Caco-2 (cell line): ENCODE data around the gene RBM20. TPM values are rescaled to one million over a fixed set of nuclear protein-coding genes. Genes with fewer than 3 reads are reported as not detected.
A peak's percentile ranks its signal among the peaks of the same experiment; 100 is the strongest.

ENCODE experiments used
- BruUV-seq: library from RNA; stranded (reverse); fragments of 400-500 nt; replicated peaks from 2 replicates; lab custom pipeline; 2021; lab: Mats Ljungman, UMichigan
- CTCF ChIA-PET: fragments of 300-600 bp; sonication (Branson Sonifier 250); formaldehyde crosslinking; loops from one replicate; lab custom pipeline; 2022; ENCODE audit warnings: antibody characterized with exemption; lab: Charles Lee
- POLR2A ChIA-PET: fragments of 300-600 bp; sonication (Branson Sonifier 250); formaldehyde crosslinking; loops from one replicate; lab custom pipeline; 2022; ENCODE audit warnings: antibody characterized with exemption; lab: Charles Lee
- DNase-seq, 2 experiments: peaks; one replicate each; pipeline versions ENCODE4 v3.0.0 to v3.0.0-alpha.2; 2020 to 2022
- H3K27me3 ChIP-seq: replicated peaks from 2 replicates; pipeline ENCODE4 v1.6.0; 2011; ENCODE audit warnings: low read length; ENCODE audit not compliant: control insufficient read depth, insufficient read depth
- H3K36me3 ChIP-seq: 2 replicates; pipeline ENCODE4 v1.5.1; 2011; ENCODE audit warnings: low read length; ENCODE audit not compliant: control insufficient read depth, insufficient read depth
- H3K4me1 ChIP-seq: fragments of 250-450 bp; sonication (Bioruptor Pico); 2 replicates; pipeline ENCODE4 v1.5.1; 2020; ENCODE audit warnings: mild to moderate bottlenecking
- H3K4me3 ChIP-seq: 2 replicates; pipeline ENCODE4 v1.5.1; 2011; ENCODE audit warnings: low read depth, mild to moderate bottlenecking, control low read depth, low read length
- H3K9me3 ChIP-seq: fragments of 250-450 bp; sonication (Bioruptor Pico); 2 replicates; pipeline ENCODE4 v1.5.1; 2020; ENCODE audit warnings: mild to moderate bottlenecking, moderate library complexity
- H3K27ac Mint-ChIP-seq: one replicate; pipeline ENCODE4 v1.8.0; 2022; ENCODE audit warnings: mixed read lengths; ENCODE audit not compliant: unreplicated experiment
- H3K27me3 Mint-ChIP-seq: one replicate; pipeline ENCODE4 v1.8.0; 2022; ENCODE audit warnings: mixed read lengths; ENCODE audit not compliant: insufficient read depth, unreplicated experiment
- H3K36me3 Mint-ChIP-seq: one replicate; pipeline ENCODE4 v1.8.0; 2022; ENCODE audit warnings: mild to moderate bottlenecking, mixed read lengths; ENCODE audit not compliant: insufficient read depth, unreplicated experiment
- H3K4me1 Mint-ChIP-seq: one replicate; pipeline ENCODE4 v1.8.0; 2022; ENCODE audit warnings: low read depth, mixed read lengths; ENCODE audit not compliant: unreplicated experiment
- H3K4me3 Mint-ChIP-seq: one replicate; pipeline ENCODE4 v1.8.0; 2022; ENCODE audit warnings: mild to moderate bottlenecking, moderate library complexity, mixed read lengths; ENCODE audit not compliant: unreplicated experiment
- H3K9me3 Mint-ChIP-seq: one replicate; pipeline ENCODE4 v1.8.0; 2022; ENCODE audit warnings: mixed read lengths; ENCODE audit not compliant: unreplicated experiment
- intact Hi-C: fragments of 100-400 bp; cut with micrococcal nuclease; formaldehyde crosslinking; loops from one replicate; pipeline ENCODE4 v1.10.0; 2022; ENCODE audit not compliant: unreplicated experiment
- total RNA-seq: library from RNA; stranded (reverse); gene quantifications from 2 replicates; pipeline ENCODE4 v1.2.3, GENCODE V29; 2022
- TF ChIP-seq, protein P1 (sequence below), 2 experiments: fragments of 200-600 bp in 1 of 2; IDR thresholded peaks; 1 replicate in 1 of 2; 2 replicates in 1 of 2; pipeline versions ENCODE4 v1.5.1 to v1.8.0; 2011 to 2022; ENCODE audit warnings: antibody characterized with exemption in 1 of 2, control low read depth in 1 of 2, inconsistent platforms in 1 of 2, low read depth in 1 of 2, low read length in 1 of 2, mild to moderate bottlenecking in 1 of 2, moderate library complexity in 1 of 2; ENCODE audit not compliant: insufficient read depth in 1 of 2, severe bottlenecking in 1 of 2, unreplicated experiment in 1 of 2

RBM20 gene
- total RNA-seq, 1 experiment from 2014 or later = 0.36 TPM

DNA sequence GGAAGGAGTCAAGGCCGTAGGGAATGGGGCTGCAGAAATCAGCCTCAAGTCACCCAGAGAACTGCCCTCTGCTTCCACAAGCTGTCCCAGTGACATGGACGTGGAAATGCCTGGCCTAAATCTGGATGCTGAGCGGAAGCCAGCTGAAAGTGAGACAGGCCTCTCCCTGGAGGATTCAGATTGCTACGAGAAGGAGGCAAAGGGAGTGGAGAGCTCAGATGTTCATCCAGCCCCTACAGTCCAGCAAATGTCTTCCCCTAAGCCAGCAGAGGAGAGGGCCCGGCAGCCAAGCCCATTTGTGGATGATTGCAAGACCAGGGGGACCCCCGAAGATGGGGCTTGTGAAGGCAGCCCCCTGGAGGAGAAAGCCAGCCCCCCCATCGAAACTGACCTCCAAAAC, 177.4 kb downstream of the RBM20 start:
- H3K9me3 ChIP-seq = no peaks in the 10 kb centered on the region
- Mint-ChIP-seq H3K27me3 (no peaks in the 10 kb centered on the region), H3K27ac (peak overlapping the region; percentile 6), H3K36me3 (no peaks in the 10 kb centered on the region), H3K9me3 (no peaks in the 10 kb centered on the region), H3K4me1 (peaks cover 15% of the 10 kb centered on the region), H3K4me3 (no peak overlapping the region)
- ChIA-PET POLR2A (no interaction called here), CTCF (interaction anchor here (2.2 kb wide), 1 partner anchor 36 kb away, joined by 8 read pairs; no protein-coding TSS in a partner anchor)
- intact Hi-C loops = no loop called here
- H3K4me1 ChIP-seq = 0 out of 2 replicates have a peak, but pooled peaks cover 3% of the 10 kb centered on the region
- H3K4me3 ChIP-seq = no peak overlapping the region
- H3K27me3 ChIP-seq = no peaks in the 10 kb centered on the region
- TF ChIP-seq, protein P1, sequence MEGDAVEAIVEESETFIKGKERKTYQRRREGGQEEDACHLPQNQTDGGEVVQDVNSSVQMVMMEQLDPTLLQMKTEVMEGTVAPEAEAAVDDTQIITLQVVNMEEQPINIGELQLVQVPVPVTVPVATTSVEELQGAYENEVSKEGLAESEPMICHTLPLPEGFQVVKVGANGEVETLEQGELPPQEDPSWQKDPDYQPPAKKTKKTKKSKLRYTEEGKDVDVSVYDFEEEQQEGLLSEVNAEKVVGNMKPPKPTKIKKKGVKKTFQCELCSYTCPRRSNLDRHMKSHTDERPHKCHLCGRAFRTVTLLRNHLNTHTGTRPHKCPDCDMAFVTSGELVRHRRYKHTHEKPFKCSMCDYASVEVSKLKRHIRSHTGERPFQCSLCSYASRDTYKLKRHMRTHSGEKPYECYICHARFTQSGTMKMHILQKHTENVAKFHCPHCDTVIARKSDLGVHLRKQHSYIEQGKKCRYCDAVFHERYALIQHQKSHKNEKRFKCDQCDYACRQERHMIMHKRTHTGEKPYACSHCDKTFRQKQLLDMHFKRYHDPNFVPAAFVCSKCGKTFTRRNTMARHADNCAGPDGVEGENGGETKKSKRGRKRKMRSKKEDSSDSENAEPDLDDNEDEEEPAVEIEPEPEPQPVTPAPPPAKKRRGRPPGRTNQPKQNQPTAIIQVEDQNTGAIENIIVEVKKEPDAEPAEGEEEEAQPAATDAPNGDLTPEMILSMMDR (IDR thresholded peaks at IDR 0.05; ENCODE audit: insufficient read depth in 1 of 2, low read depth in 1 of 2, low read length in 1 of 2, severe bottlenecking in 1 of 2, unreplicated experiment in 1 of 2) = no peak
- no TSS peak for BruUV-seq
- no peaks in the 10 kb centered on the region for H3K36me3 ChIP-seq
- no peak for DNase-seq

DNA sequence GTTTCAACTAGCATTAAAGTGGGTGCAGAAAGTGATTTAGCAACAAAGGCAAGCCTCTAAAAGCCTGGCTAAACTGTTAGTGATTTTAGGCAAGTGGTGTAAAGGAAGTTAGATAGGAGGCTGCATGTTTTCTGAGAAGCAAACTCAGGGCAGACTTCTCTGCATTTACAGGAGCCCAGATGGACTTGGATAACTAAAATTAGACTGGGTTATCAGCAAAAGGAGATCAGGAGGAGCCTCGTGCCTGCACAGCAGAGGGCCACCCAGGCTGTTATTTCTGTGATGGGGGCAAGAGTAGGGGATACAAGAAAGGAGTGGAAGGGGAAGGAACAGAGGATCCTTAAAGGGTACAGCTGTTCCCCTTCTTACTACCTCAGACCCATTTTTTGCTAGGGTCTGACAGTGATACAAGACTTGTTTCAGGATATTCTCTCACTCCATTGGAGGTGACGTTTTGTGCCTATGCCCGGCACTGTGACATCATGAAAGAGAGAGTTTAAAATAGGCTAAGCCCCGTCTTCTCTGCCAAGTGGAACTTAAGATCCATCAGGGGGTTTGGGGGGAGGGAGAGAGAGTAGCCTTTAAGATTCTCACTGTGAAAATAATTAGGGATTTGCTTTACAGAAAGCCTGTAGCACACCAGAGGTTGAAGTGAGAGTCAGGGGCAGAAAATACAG, 178.0 kb downstream of the RBM20 start:
- no peak overlapping the region for H3K4me3 Mint-ChIP-seq
- TF ChIP-seq, protein P1 (IDR thresholded peaks at IDR 0.05; ENCODE audit: insufficient read depth in 1 of 2, low read depth in 1 of 2, low read length in 1 of 2, severe bottlenecking in 1 of 2, unreplicated experiment in 1 of 2) = no peak
- H3K4me1 Mint-ChIP-seq = peaks cover 15% of the 10 kb centered on the region
- H3K27me3 Mint-ChIP-seq = no peaks in the 10 kb centered on the region
- no peaks in the 10 kb centered on the region for H3K9me3 ChIP-seq
- no peaks in the 10 kb centered on the region for H3K36me3 ChIP-seq
- H3K27ac Mint-ChIP-seq = peak overlapping the region; percentile 6
- H3K27me3 ChIP-seq = no peaks in the 10 kb centered on the region
- intact Hi-C loops = loop anchor here (2.0 kb wide), 1 partner anchor 71 kb away; no protein-coding TSS in a partner anchor
- no peaks in the 10 kb centered on the region for H3K9me3 Mint-ChIP-seq
- no peak for DNase-seq
- ChIA-PET POLR2A (no interaction called here), CTCF (interaction anchor here (0.8 to 2.2 kb wide), 2 partner anchors 35 to 75 kb away, joined by 4 to 8 read pairs; no protein-coding TSS in a partner anchor)
- no peak overlapping the region for H3K4me3 ChIP-seq
- H3K4me1 ChIP-seq = 0 out of 2 replicates have a peak, but pooled peaks cover 3% of the 10 kb centered on the region
- no TSS peak for BruUV-seq
- no peaks in the 10 kb centered on the region for H3K36me3 Mint-ChIP-seq

DNA sequence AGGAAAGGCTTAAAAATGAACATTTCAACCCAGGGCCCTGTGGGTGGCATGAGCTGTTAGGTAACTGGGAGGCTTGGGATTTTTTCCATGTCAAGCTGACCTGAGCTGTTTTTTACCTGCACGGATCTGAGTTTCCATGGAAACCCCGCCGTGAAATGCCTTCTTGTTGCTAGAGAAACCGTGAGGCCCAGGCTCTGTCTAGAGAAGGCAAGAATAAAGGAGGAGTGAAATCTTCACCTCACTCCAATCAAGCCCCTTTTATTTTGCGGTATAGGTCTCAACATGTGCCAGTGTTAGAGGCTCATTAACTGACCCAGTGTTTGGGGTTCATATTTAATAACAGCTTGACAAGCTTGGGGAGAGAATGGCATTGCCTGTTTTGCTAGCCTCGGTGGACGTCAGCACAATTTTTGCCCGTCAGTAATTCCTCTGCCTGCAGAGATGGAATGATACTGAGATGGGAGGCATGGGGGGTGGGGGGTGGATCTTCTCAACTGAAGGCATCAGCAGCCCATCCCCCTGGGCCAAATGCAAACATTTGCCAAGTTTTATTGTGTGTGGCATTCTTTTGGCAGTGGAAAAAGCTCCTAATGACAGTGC, 178.7 kb downstream of the RBM20 start:
- Histone ChIP-seq H3K4me1 (0 out of 2 replicates have a peak, but pooled peaks cover 3% of the 10 kb centered on the region), H3K9me3 (no peaks in the 10 kb centered on the region), H3K4me3 (no peak overlapping the region), H3K27me3 (no peaks in the 10 kb centered on the region), H3K36me3 (no peaks in the 10 kb centered on the region)
- no peaks in the 10 kb centered on the region for H3K36me3 Mint-ChIP-seq
- no peaks in the 10 kb centered on the region for H3K27me3 Mint-ChIP-seq
- DNase-seq = peak in 1 of 2 experiments; percentile 55
- TF ChIP-seq, protein P1 (IDR thresholded peaks at IDR 0.05; ENCODE audit: insufficient read depth in 1 of 2, low read depth in 1 of 2, low read length in 1 of 2, severe bottlenecking in 1 of 2, unreplicated experiment in 1 of 2) = no peak
- no peaks in the 10 kb centered on the region for H3K9me3 Mint-ChIP-seq
- intact Hi-C loops = loop anchor here (2.0 kb wide), 1 partner anchor 70 kb away; no protein-coding TSS in a partner anchor
- H3K27ac Mint-ChIP-seq = peak overlapping the region; percentile 6
- no peak overlapping the region for H3K4me3 Mint-ChIP-seq
- ChIA-PET CTCF (interaction anchor here (0.8 to 2.2 kb wide), 2 partner anchors 35 to 74 kb away, joined by 4 to 8 read pairs; no protein-coding TSS in a partner anchor), POLR2A (no interaction called here)
- no TSS peak for BruUV-seq
- peaks cover 15% of the 10 kb centered on the region for H3K4me1 Mint-ChIP-seq
